A549 (cell line): ENCODE data around the gene PINK1. TPM values are rescaled to one million over a fixed set of nuclear protein-coding genes. Genes with fewer than 3 reads are reported as not detected.

Experiments
- ATAC-seq, 2 experiments: fragments of 200-7000 bp in 1 of 2; fragments of >200 bp in 1 of 2; cut with Nextera tagmentation in 1 of 2; cut with Tn5 transposase in 1 of 2; 3 replicates each; pipeline versions ENCODE4 v1.8.0 to v1.9.1; 2018 to 2020; ENCODE audit warnings: mild to moderate bottlenecking in 1 of 2, moderate library complexity in 1 of 2
- CTCF ChIA-PET: fragments of 300-600 bp; sonication (Branson Sonifier 250); formaldehyde crosslinking; extraction: SDS; loops from one replicate; lab custom pipeline; 2021; ENCODE audit warnings: antibody characterized with exemption, inconsistent platforms; lab: Yijun Ruan, JAX
- POLR2A ChIA-PET: fragments of 350-600 bp; formaldehyde crosslinking; extraction: SDS; loops from one replicate; lab custom pipeline; 2021; ENCODE audit warnings: antibody characterized with exemption, inconsistent platforms; lab: Yijun Ruan, JAX
- DNase-seq, 2 experiments: peaks; one replicate each; pipeline versions ENCODE4 v3.0.0 to v3.0.0-alpha.2; 2011 to 2016; ENCODE audit warnings: low read depth in 1 of 2, low spot score in 1 of 2
- FAIRE-seq: peaks from 2 replicates; lab custom pipeline; 2011; peaks lifted over from hg19 to GRCh38; lab: Jason Lieb, UNC
- H3K27ac ChIP-seq, 2 experiments: fragments of >200 bp; sonication (Bioruptor Twin); formaldehyde crosslinking; 3 replicates each; pipeline ENCODE4 v1.5.1; 2016 to 2017
- H3K4me1 ChIP-seq: fragments of >200 bp; sonication (Bioruptor Twin); formaldehyde crosslinking; 3 replicates; pipeline ENCODE4 v1.6.1; 2016
- H3K4me2 ChIP-seq: fragments of >200 bp; sonication (Bioruptor Twin); formaldehyde crosslinking; 3 replicates; pipeline ENCODE4 v1.6.1; 2016
- H3K4me3 ChIP-seq: fragments of >200 bp; sonication (Bioruptor Twin); formaldehyde crosslinking; 3 replicates; pipeline ENCODE4 v1.5.1; 2016
- H3K9me3 ChIP-seq: fragments of >200 bp; sonication (Bioruptor Twin); formaldehyde crosslinking; 3 replicates; pipeline ENCODE4 v1.6.1; 2016
- BCL3 ChIP-seq: fragments of >200 bp; sonication (Bioruptor Twin); formaldehyde crosslinking; IDR thresholded peaks from 3 replicates; pipeline ENCODE4 v1.6.1; 2016
- BHLHE40 ChIP-seq: IDR thresholded peaks from 2 replicates; pipeline ENCODE4 v1.6.1; 2012; ENCODE audit warnings: low read depth, low read length, inconsistent platforms
- CBX8 ChIP-seq: fragments of 200-600 bp; sonication (generic); IDR thresholded peaks from 2 replicates; pipeline ENCODE4 v1.6.1; 2016
- CEBPB ChIP-seq, 2 experiments: fragments of >200 bp in 1 of 2; sonication (Bioruptor Twin) in 1 of 2; formaldehyde crosslinking in 1 of 2; IDR thresholded peaks; 2 replicates each; pipeline ENCODE4 v1.6.1; 2012 to 2016
- CHD2 ChIP-seq: fragments of 150-350 bp; IDR thresholded peaks from 2 replicates; pipeline ENCODE4 v1.6.1; 2014; ENCODE audit warnings: low read length; ENCODE audit not compliant: partially characterized antibody
- EHMT2 ChIP-seq: fragments of 200-600 bp; sonication (generic); IDR thresholded peaks from 2 replicates; pipeline ENCODE4 v1.6.1; 2016; ENCODE audit warnings: antibody characterized with exemption, low read depth, mild to moderate bottlenecking, moderate library complexity
- ELK1 ChIP-seq: fragments of 150-350 bp; IDR thresholded peaks from 2 replicates; pipeline ENCODE4 v1.6.1; 2014; ENCODE audit warnings: low read depth, mild to moderate bottlenecking, low read length
- EP300 ChIP-seq, 2 experiments: fragments of >200 bp; sonication (Bioruptor Twin); formaldehyde crosslinking; IDR thresholded peaks; 2 replicates in 1 of 2; 3 replicates in 1 of 2; pipeline ENCODE4 v1.6.1; 2016 to 2017
- FOSB ChIP-seq: fragments of 250-450 bp; sonication (Bioruptor Pico); IDR thresholded peaks from 2 replicates; pipeline ENCODE4 v1.5.0; 2020; ENCODE audit warnings: mild to moderate bottlenecking, moderate library complexity
- FOSL2 ChIP-seq, 2 experiments: fragments of 450-650 bp in 1 of 2; fragments of >200 bp in 1 of 2; sonication (Bioruptor Twin) in 1 of 2; formaldehyde crosslinking; IDR thresholded peaks; 2 replicates each; pipeline versions ENCODE4 v1.5.0 to v1.6.1; 2016 to 2020; ENCODE audit warnings: mild to moderate bottlenecking in 1 of 2, moderate library complexity in 1 of 2
- GATA3 ChIP-seq: IDR thresholded peaks from 2 replicates; pipeline ENCODE4 v1.6.1; 2012; ENCODE audit warnings: borderline replicate concordance
- HDAC2 ChIP-seq: fragments of 200-600 bp; sonication (generic); IDR thresholded peaks from 2 replicates; pipeline ENCODE4 v1.6.1; 2016
- HES2 ChIP-seq: fragments of >200 bp; sonication (Bioruptor Twin); formaldehyde crosslinking; IDR thresholded peaks from 2 replicates; pipeline ENCODE4 v1.6.1; 2016
- HOXA7 ChIP-seq: fragments of 250-450 bp; sonication (Bioruptor Pico); IDR thresholded peaks from 2 replicates; pipeline ENCODE4 v1.5.0; 2020; ENCODE audit warnings: mild to moderate bottlenecking, moderate library complexity
- HOXB13 ChIP-seq: fragments of 250-450 bp; sonication (Bioruptor Pico); IDR thresholded peaks from 2 replicates; pipeline ENCODE4 v1.5.0; 2020; ENCODE audit warnings: low read depth, mild to moderate bottlenecking, moderate library complexity
- HOXB5 ChIP-seq: fragments of 250-450 bp; sonication (Bioruptor Pico); IDR thresholded peaks from 2 replicates; pipeline ENCODE4 v1.5.0; 2020; ENCODE audit warnings: mild to moderate bottlenecking, moderate library complexity
- JUN ChIP-seq, 2 experiments: fragments of >200 bp; sonication (Bioruptor Twin); formaldehyde crosslinking; IDR thresholded peaks; 2 replicates in 1 of 2; 3 replicates in 1 of 2; pipeline ENCODE4 v1.6.1; 2016 to 2017
- JUNB ChIP-seq: fragments of >200 bp; sonication (Bioruptor Twin); formaldehyde crosslinking; IDR thresholded peaks from 2 replicates; pipeline ENCODE4 v1.6.1; 2016
- KDM1A ChIP-seq: fragments of 200-600 bp; sonication (generic); IDR thresholded peaks from 2 replicates; pipeline ENCODE4 v1.6.1; 2016; ENCODE audit warnings: low read depth, mild to moderate bottlenecking
- KDM5A ChIP-seq: fragments of 200-600 bp; sonication (generic); IDR thresholded peaks from 2 replicates; pipeline ENCODE4 v1.6.1; 2016; ENCODE audit warnings: antibody characterized with exemption, mild to moderate bottlenecking
- MAFK ChIP-seq: fragments of 450-650 bp; IDR thresholded peaks from 2 replicates; pipeline ENCODE4 v1.6.1; 2014; ENCODE audit not compliant: partially characterized antibody
- MAX ChIP-seq: IDR thresholded peaks from 2 replicates; pipeline ENCODE4 v1.6.1; 2012
- MAZ ChIP-seq: fragments of 150-350 bp; IDR thresholded peaks from 2 replicates; pipeline ENCODE4 v1.6.1; 2014; ENCODE audit warnings: antibody characterized with exemption, low read depth, low read length, borderline replicate concordance
- MYC ChIP-seq: IDR thresholded peaks from 2 replicates; pipeline ENCODE4 v1.6.1; 2012; ENCODE audit warnings: mild to moderate bottlenecking, inconsistent platforms, low read length, improper control_type of control experiment, borderline replicate concordance
- NFE2L2 ChIP-seq: fragments of 150-350 bp; conservative IDR thresholded peaks from 2 replicates; pipeline ENCODE4 v1.6.1; 2014; ENCODE audit warnings: low read length
- NR3C1 ChIP-seq: fragments of >200 bp; sonication (Bioruptor Twin); formaldehyde crosslinking; IDR thresholded peaks from 3 replicates; pipeline ENCODE4 v1.6.1; 2017
- POLR2A ChIP-seq: IDR thresholded peaks from 2 replicates; pipeline ENCODE4 v1.6.1; 2012; ENCODE audit warnings: mild to moderate bottlenecking, low read length
- RARB ChIP-seq: fragments of 250-450 bp; sonication (Bioruptor Pico); IDR thresholded peaks from 2 replicates; pipeline ENCODE4 v1.8.0; 2021; ENCODE audit warnings: mild to moderate bottlenecking, moderate library complexity
- RFX5 ChIP-seq: fragments of 450-650 bp; IDR thresholded peaks from 2 replicates; pipeline ENCODE4 v1.7.1; 2014; ENCODE audit warnings: antibody characterized with exemption, mild to moderate bottlenecking, moderate library complexity
- SMC3 ChIP-seq: fragments of >200 bp; sonication (Bioruptor Twin); formaldehyde crosslinking; IDR thresholded peaks from 3 replicates; pipeline ENCODE4 v1.6.1; 2018; ENCODE audit warnings: inconsistent platforms
- SREBF2 ChIP-seq: fragments of 450-650 bp; IDR thresholded peaks from 2 replicates; pipeline ENCODE4 v1.6.1; 2014; ENCODE audit warnings: mild to moderate bottlenecking, moderate library complexity
- TFCP2L1 ChIP-seq: fragments of 250-450 bp; sonication (Bioruptor Pico); IDR thresholded peaks from 2 replicates; pipeline ENCODE4 v1.5.0; 2021; ENCODE audit warnings: mild to moderate bottlenecking
- TP53 ChIP-seq: fragments of 250-450 bp; sonication (Bioruptor Pico); IDR thresholded peaks from 2 replicates; pipeline ENCODE4 v1.5.0; 2021; ENCODE audit warnings: mild to moderate bottlenecking, moderate library complexity
- USF2 ChIP-seq: fragments of 450-650 bp; IDR thresholded peaks from 2 replicates; pipeline ENCODE4 v1.6.1; 2014; ENCODE audit warnings: antibody characterized with exemption
- WGBS: methylation state at CpG from one replicate; pipeline ENCODE4 v1.1.6; 2017; ENCODE audit errors: missing lambda C conversion rate; 5-methylcytosine and 5-hydroxymethylcytosine counted together
- polyA plus RNA-seq, 4 experiments: library from polyadenylated mRNA; depleted of rRNA in 3 of 4; stranded (reverse); fragments of >200 nt; fragmentation: RNase III in 1 of 4; extraction: RNeasy Plus Mini Kit Qiagen cat#74134 plus additional on column Dnase treatment in 1 of 4; gene quantifications; 2 replicates in 3 of 4; 3 replicates in 1 of 4; pipeline ENCODE4 v1.2.3, GENCODE V29; 2011 to 2017

PINK1 gene
- polyA plus RNA-seq, 2 of the 4 experiments (the other 2 are of a cell fraction) = 18.9 to 51.4 TPM

DNA sequence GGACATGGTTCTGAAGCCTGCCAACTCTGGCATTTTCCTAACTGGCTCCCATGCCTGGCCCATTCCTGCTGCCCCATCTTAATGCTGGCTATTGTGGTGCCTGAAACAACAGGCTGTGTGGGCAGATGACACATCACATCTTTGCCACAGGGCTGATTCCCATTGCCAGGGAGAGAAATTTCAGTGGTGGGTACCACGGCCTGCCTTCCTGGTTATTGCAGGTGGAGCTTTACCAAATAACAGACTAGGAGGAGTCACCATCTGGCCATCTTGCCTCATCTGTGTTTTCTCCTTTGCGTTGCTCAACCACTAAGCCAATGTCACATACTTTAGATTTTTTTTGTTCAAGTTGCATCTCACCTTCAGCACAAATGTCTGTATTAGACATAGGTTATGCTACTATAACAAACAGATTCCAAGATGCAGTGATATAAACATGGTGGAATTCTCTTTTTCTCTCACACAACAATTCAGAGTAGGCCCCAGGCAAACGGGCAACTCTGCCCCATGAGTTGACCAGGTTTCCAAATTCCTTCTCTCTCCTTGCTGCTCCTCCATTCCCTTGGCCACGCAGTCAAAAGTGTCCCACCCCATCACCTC, 30.3 kb upstream of the PINK1 start:
- peak overlapping the region; percentile 70 to 89; a peak in 5 of 6 replicates for H3K27ac ChIP-seq
- H3K4me1 ChIP-seq = peaks cover 51% of the 10 kb centered on the region
- no peak for DNase-seq
- TF ChIP-seq KDM1A (no peak), HOXA7 (CRISPR knock-in tag) (no peak), CHD2 (no peak), MYC (no peak)
- TF ChIP-seq, all 56 proteins: peak for 0
- ChIA-PET POLR2A (interaction anchor here (1.1 to 1.2 kb wide), 2 partner anchors 11 to 31 kb away, joined by 3 to 4 read pairs; partner anchors contain the start of gene PINK1), CTCF (interaction anchor here (1.0 to 2.6 kb wide), 3 partner anchors 28 to 31 kb away, joined by 4 to 7 read pairs (median 5); partner anchors contain the start of gene PINK1)
- Histone ChIP-seq H3K9me3 (no peaks in the 10 kb centered on the region), H3K4me3 (no peak overlapping the region), H3K4me2 (no peak overlapping the region)
- ATAC-seq = no peak
- no peak for FAIRE-seq
- 86% methylated on average over 4 of the region's 4 CpGs for WGBS

DNA sequence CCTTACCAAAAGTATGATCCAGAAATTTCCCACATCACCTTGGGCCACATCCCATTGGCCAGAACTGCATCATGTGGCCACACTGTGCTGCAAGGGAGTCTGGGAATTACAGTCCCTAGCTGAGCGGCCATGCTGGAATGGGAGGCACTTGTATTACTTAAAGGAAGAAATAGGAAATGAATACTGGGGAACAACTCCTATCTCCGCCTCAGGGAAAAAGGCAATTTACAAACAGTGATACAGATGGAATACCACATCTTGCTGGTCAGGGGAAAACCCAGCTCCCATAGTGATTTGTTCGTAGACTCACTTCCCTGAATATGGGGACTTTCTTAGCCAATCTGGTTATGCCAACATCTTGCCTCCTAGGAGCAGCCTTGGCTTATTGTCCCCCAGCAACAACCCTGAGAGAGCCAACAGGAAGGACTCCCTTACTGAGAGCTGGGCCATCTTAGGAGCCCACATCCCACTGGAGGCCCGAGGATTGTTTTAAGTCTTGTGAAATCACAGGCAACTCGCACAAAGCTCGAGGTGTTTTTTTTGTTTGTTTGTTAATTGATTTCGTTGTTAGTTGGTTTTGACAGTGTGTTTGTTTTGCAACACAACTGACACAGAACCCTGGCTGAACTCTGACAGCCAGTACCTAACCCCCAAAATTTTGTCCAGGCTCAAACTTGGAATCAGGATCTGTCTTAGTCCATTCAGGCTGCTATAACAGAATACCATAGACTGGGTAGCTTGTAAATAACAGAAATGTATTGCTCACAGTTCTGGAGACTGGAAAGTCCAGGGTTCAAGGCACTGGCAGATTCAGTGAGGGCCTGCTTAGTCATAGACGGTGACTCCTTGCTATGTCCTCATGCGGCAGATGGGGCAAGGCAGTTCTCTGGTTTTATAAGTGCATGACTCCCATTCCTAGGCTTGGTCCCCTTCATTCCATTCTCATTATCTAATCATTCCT, 29.5 kb upstream of the PINK1 start:
- FAIRE-seq (no peak), DNase-seq (peak in 1 of 2 experiments; percentile 84), ATAC-seq (peak; percentile 88 to 91)
- Histone ChIP-seq H3K9me3 (no peaks in the 10 kb centered on the region), H3K27ac (peak overlapping the region; percentile 71 to 89), H3K4me2 (peak overlapping the region; percentile 42), H3K4me3 (no peak overlapping the region), H3K4me1 (peaks cover 51% of the 10 kb centered on the region)
- WGBS = 36% methylated on average over 9 of the region's 9 CpGs
- ChIA-PET POLR2A (interaction anchor here (1.1 to 1.2 kb wide), 2 partner anchors 10 to 30 kb away, joined by 3 to 4 read pairs; partner anchors contain the start of gene PINK1), CTCF (interaction anchor here (1.0 to 2.6 kb wide), 4 partner anchors 10 to 30 kb away, joined by 4 to 7 read pairs (median 5); partner anchors contain the start of gene PINK1)
- TF ChIP-seq RARB (CRISPR knock-in tag) (no peak), HOXB5 (no peak), SREBF2 (no peak), KDM1A (no peak), CBX8 (no peak), FOSL2 (IDR thresholded peaks at IDR 0.05) (0 out of 2 replicates have a peak, but pooled peaks have one; percentile 25), FOSL2 (CRISPR knock-in tag; IDR thresholded peaks at IDR 0.05) (peak; percentile 84), JUNB (peak; percentile 61), NFE2L2 (no peak), USF2 (peak; percentile 61), MAX (0 out of 2 replicates have a peak, but pooled peaks have one; percentile 47), HDAC2 (no peak), SMC3 (0 out of 3 replicates have a peak, but pooled peaks have one; percentile 12), POLR2A (no peak), ELK1 (no peak), MAFK (no peak), GATA3 (peak; percentile 32; the same call in 1 of the 2 replicates), TP53 (CRISPR knock-in tag) (no peak), EP300 (IDR thresholded peaks at IDR 0.05) (peak in 1 of 2 experiments; percentile 41; a peak in 2 of 5 replicates), RFX5 (no peak), HOXB13 (CRISPR knock-in tag) (no peak), TFCP2L1 (CRISPR knock-in tag) (no peak), JUN (IDR thresholded peaks at IDR 0.05) (0 out of 5 replicates have a peak, but pooled peaks of 1 of the 2 experiments have one; percentile 33), HES2 (no peak), BCL3 (0 out of 3 replicates have a peak, but pooled peaks have one; percentile 24), KDM5A (no peak), MAZ (no peak), BHLHE40 (no peak), NR3C1 (no peak), FOSB (no peak), CEBPB (IDR thresholded peaks at IDR 0.05) (peak in 1 of 2 experiments; percentile 66; a peak in 1 of 4 replicates), EHMT2 (no peak)
